PC-9 (cell line): ENCODE results near the gene NEBL.

Source experiments
- CTCF ChIP-seq: fragments of 200-600 bp; sonication (generic); conservative IDR thresholded peaks from 2 replicates; pipeline ENCODE4 v1.6.1; 2017; ENCODE audit warnings: mixed run types, antibody characterized with exemption, mild to moderate bottlenecking, moderate library complexity
- EZH2 ChIP-seq: fragments of 200-600 bp; sonication (generic); IDR thresholded peaks from 2 replicates; pipeline ENCODE4 v1.8.0; 2017; ENCODE audit warnings: antibody characterized with exemption, low read depth

- TF ChIP-seq EZH2 (no peak), CTCF (no peak)
These were observed 24.9 kb upstream of the NEBL start for GRCh38 chr10:20922033-20922432.
